OCI-LY3 (cell line): ENCODE results near the gene BCDIN3D.

Experiments used
- CTCF ChIP-seq: fragments of 200-600, 300-600 bp; sonication (generic); IDR thresholded peaks from 2 replicates; pipeline ENCODE4 v1.5.1; 2014; ENCODE audit warnings: antibody characterized with exemption, low read length, low read depth
- EZH2phosphoT487 ChIP-seq: fragments of 200-600 bp; shearing (Covaris generic); IDR thresholded peaks from 2 replicates; pipeline ENCODE4 v1.6.1; 2018; ENCODE audit warnings: antibody characterized with exemption, mixed run types, low read depth

- no peak for TF ChIP-seq CTCF
- TF ChIP-seq EZH2phosphoT487: no peak
Measured at GRCh38 chr12:49876070-49876469, 33.2 kb upstream of the BCDIN3D start.
